Hepatic stellate cell (primary cell): ENCODE measurements around the gene RING1.

Experiments used
- DNase-seq: peaks from one replicate; pipeline ENCODE4 v3.0.0; 2011; ENCODE audit warnings: low spot score

RING1 gene

GRCh38 chr6:33208091-33208967, at the start of gene RING1:
TSS of gene RING1 (plus strand) at chr6:33208500. CDS start at chr6:33208823, 323 bp downstream.
- DNase-seq = peak; percentile 97

- DNase-seq = no peak
These were observed 48.2 kb upstream of the RING1 start for GRCh38 chr6:33160096-33160495.

GRCh38 chr6:33160728-33161344, 47.5 kb upstream of the RING1 start:
- DNase-seq = peak; percentile 60

GRCh38 chr6:33161354-33162331, 46.7 kb upstream of the RING1 start:
- peak; percentile 91 for DNase-seq

- no peak for DNase-seq
These were observed 44.8 kb upstream of the RING1 start for GRCh38 chr6:33163540-33163939.

- DNase-seq = no peak
These were observed 44.1 kb upstream of the RING1 start for GRCh38 chr6:33164176-33164575.

- DNase-seq = no peak
These were observed 43.5 kb upstream of the RING1 start for GRCh38 chr6:33164665-33165373.

- no peak for DNase-seq
These were observed 42.6 kb upstream of the RING1 start for GRCh38 chr6:33165581-33166258.

- DNase-seq = no peak
These were observed 41.9 kb upstream of the RING1 start for GRCh38 chr6:33166363-33166762.

GRCh38 chr6:33166811-33167210, 41.5 kb upstream of the RING1 start:
- DNase-seq = no peak

- DNase-seq = no peak
These were observed 40.7 kb upstream of the RING1 start for GRCh38 chr6:33167374-33168283.

GRCh38 chr6:33168284-33168601, 40.1 kb upstream of the RING1 start:
- no peak for DNase-seq

- no peak for DNase-seq
These were observed 39.7 kb upstream of the RING1 start for GRCh38 chr6:33168639-33169038.

- DNase-seq = no peak
These were observed 38.8 kb upstream of the RING1 start for GRCh38 chr6:33169291-33170175.

- no peak for DNase-seq
These were observed 37.9 kb upstream of the RING1 start for GRCh38 chr6:33170176-33171015.

GRCh38 chr6:33171016-33171879, 37.1 kb upstream of the RING1 start:
- DNase-seq = no peak
